ENCODE results near the gene PRSS23.
"Not testable (repeated sequence)": the region's sequence is repeated elsewhere in the genome, so short reads cannot be mapped to it uniquely, and the experiment has no call there.

The PRSS23 gene

DNA sequence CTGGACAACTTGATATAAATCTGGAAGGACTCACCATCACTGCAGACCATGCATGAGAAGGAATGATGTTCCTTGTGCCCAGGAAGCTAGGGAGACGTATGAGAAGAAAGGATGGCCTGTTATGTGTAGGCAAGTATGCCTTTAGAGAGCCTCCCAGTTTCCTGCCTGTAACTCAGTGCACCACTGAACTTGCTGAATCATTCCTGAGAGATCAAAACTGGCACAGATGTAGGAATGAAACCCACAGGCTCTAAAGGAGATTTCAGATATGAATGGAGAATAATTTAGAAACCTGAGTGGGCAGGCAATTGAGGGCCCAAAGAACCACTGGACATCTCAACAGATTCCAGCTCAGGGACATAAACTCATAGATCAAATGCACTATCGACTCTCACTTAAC, 38.4 kb upstream of the PRSS23 start:
- Histone ChIP-seq H3K27ac (no peak overlapping the region), H3K4me3 (ENCODE audit: low read depth, low read length) (no peak overlapping the region), H3K36me3 (replicated peaks) (no peaks in the 10 kb centered on the region), H3K27me3 (replicated peaks) (no peaks in the 10 kb centered on the region)
- in situ Hi-C loops (cut with HindIII; ENCODE audit: low pct_ligation_motif_present, low sequenced_read_pairs): no loop called here
- TF ChIP-seq, protein P1, sequence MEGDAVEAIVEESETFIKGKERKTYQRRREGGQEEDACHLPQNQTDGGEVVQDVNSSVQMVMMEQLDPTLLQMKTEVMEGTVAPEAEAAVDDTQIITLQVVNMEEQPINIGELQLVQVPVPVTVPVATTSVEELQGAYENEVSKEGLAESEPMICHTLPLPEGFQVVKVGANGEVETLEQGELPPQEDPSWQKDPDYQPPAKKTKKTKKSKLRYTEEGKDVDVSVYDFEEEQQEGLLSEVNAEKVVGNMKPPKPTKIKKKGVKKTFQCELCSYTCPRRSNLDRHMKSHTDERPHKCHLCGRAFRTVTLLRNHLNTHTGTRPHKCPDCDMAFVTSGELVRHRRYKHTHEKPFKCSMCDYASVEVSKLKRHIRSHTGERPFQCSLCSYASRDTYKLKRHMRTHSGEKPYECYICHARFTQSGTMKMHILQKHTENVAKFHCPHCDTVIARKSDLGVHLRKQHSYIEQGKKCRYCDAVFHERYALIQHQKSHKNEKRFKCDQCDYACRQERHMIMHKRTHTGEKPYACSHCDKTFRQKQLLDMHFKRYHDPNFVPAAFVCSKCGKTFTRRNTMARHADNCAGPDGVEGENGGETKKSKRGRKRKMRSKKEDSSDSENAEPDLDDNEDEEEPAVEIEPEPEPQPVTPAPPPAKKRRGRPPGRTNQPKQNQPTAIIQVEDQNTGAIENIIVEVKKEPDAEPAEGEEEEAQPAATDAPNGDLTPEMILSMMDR (IDR thresholded peaks at IDR 0.05; ENCODE audit: low read depth, low read length, missing control alignments): no peak
- peak; percentile 39 for DNase-seq

DNA sequence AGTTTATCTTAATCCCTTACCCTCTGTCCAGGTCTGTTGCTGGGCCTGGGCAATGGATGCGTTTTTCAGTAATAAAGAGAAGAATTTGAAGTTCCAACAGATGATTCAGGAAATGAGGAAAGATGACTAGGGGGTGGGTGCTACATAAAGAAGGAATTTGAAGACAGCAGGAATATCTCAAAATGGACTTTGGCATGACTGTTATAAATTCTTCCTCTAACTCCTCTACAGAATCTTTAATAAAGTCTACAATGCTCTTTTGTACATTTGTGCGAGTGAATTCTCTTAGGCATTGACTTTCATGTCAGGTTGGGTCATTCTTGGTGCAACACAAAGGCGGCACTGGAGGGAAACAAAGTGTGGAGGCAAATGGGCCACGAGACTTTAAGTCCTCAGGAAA, 35.1 kb upstream of the PRSS23 start:
- H3K27me3 ChIP-seq (replicated peaks): no peaks in the 10 kb centered on the region
- DNase-seq: no peak
- H3K27ac ChIP-seq: no peak overlapping the region
- H3K36me3 ChIP-seq (replicated peaks): no peaks in the 10 kb centered on the region
- in situ Hi-C loops (cut with HindIII; ENCODE audit: low pct_ligation_motif_present, low sequenced_read_pairs): no loop called here
- no peak overlapping the region for H3K4me3 ChIP-seq (ENCODE audit: low read depth, low read length)
- TF ChIP-seq, protein P1 (IDR thresholded peaks at IDR 0.05; ENCODE audit: low read depth, low read length, missing control alignments): no peak

DNA sequence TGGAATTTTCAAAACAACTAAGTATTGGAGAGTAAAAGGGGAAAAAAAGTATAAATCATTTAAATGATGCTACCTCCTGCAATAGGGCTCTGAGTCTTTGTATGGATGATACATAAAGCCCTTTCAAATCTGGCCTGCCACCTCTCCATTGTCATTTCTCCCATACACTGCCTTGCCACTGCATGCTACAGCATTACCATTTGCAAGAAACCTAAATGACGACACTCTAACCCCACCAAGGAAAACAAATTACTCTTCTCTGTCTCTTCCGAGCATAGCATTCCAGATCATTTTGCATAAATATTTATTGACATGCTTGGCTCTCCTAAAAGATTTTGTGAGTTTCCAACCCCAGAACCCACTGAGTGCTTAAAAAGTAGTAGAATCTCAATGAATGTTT, 34.5 kb upstream of the PRSS23 start:
- in situ Hi-C loops (cut with HindIII; ENCODE audit: low pct_ligation_motif_present, low sequenced_read_pairs): no loop called here
- Histone ChIP-seq H3K4me3 (ENCODE audit: low read depth, low read length) (no peak overlapping the region), H3K27me3 (replicated peaks) (no peaks in the 10 kb centered on the region), H3K27ac (no peak overlapping the region), H3K36me3 (replicated peaks) (no peaks in the 10 kb centered on the region)
- no peak for DNase-seq
- TF ChIP-seq, protein P1 (IDR thresholded peaks at IDR 0.05; ENCODE audit: low read depth, low read length, missing control alignments): no peak

DNA sequence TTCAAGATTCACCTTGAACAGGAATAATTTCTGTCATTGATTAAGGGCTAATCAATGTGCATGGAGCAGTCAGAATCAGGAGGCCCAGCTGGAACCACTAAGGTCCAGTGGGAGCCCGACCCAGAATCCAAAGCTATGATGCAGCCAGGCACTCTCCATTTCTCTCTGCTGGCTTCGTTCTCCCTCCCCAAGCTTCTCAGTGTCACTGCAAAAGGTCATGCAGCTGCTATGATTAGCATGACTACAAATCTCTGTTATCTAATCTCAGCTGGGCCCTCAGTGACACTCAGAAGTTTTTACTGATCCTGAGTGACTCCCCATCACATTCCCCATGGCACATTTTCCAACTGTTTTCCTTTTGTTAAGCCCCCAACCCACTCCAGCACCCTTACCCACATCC, 31.1 kb upstream of the PRSS23 start:
- peak; percentile 16 for DNase-seq
- H3K4me3 ChIP-seq (ENCODE audit: low read depth, low read length): no peak overlapping the region
- no peaks in the 10 kb centered on the region for H3K36me3 ChIP-seq (replicated peaks)
- no peak overlapping the region for H3K27ac ChIP-seq
- in situ Hi-C loops (cut with HindIII; ENCODE audit: low pct_ligation_motif_present, low sequenced_read_pairs): no loop called here
- H3K27me3 ChIP-seq (replicated peaks): no peaks in the 10 kb centered on the region
- TF ChIP-seq, protein P1 (IDR thresholded peaks at IDR 0.05; ENCODE audit: low read depth, low read length, missing control alignments): no peak

DNA sequence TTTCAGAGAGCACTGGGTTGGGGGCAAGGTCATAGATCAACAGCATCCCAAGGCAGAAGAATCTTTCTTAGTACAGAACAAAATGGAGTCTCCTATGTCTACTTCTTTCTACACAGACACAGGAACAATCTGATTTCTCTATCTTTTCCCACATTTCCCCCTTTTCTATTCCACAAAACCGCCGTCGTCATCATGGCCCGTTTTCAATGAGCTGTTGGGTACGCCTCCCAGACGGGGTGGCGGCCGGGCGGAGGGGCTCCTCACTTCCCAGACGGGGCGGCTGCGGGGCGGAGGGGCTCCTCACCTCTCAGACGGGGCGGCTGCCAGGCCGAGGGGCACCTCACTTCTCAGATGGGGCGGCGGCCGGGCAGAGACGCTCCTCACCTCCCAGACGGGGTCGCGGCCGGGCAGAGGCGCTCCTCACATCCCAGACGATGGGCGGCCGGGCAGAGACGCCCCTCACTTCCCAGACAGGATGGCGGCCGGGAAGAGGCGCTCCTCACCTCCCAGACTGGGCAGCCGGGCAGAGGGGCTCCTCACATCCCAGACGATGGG, 29.8 kb upstream of the PRSS23 start:
- in situ Hi-C loops (cut with HindIII; ENCODE audit: low pct_ligation_motif_present, low sequenced_read_pairs); H3K36me3 ChIP-seq (replicated peaks); H3K4me3 ChIP-seq (ENCODE audit: low read depth, low read length); DNase-seq; H3K27ac ChIP-seq; H3K27me3 ChIP-seq (replicated peaks): not testable (repeated sequence)

DNA sequence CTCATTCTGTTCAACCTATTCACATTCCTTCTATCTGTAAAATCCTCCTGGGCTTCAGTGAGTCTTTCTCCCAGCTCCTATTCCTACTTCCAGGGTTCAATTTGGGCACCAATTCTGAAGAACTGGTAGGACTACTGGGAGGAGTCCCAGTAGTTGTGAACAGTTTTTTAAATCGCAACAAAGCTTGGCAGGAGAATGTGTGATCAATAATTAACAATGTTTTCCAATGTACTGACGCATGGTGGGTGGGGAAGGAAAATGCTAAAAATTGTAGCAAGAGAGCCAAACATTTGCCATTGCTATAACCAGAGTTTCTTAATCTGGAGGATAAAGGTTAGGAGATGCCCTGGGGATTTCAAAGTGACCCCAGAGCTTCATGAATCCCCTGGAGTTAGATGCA, 27.3 kb upstream of the PRSS23 start:
- Histone ChIP-seq H3K36me3 (replicated peaks) (no peaks in the 10 kb centered on the region), H3K4me3 (ENCODE audit: low read depth, low read length) (no peak overlapping the region)
- in situ Hi-C loops (cut with HindIII; ENCODE audit: low pct_ligation_motif_present, low sequenced_read_pairs): no loop called here

More for the DNA sequence above, 27.3 kb upstream of the PRSS23 start:
- DNase-seq: no peak
- no peaks in the 10 kb centered on the region for H3K27me3 ChIP-seq (replicated peaks)
- no peak overlapping the region for H3K27ac ChIP-seq
- TF ChIP-seq, protein P1 (IDR thresholded peaks at IDR 0.05; ENCODE audit: low read depth, low read length, missing control alignments): no peak

Measured in brain microvascular endothelial cell (primary cell).